GM12864 (cell line): Measurements from ENCODE around the gene PCID2.
"Not testable (repeated sequence)": the region's sequence is repeated elsewhere in the genome, so short reads cannot be mapped to it uniquely, and the experiment has no call there.

Experiments used
- DNase-seq: peaks from one replicate; pipeline ENCODE4 v3.0.0-alpha.2; 2011; ENCODE audit warnings: low read depth
- H3K4me3 ChIP-seq: 2 replicates; pipeline ENCODE4 v1.5.1; 2011; ENCODE audit warnings: mild to moderate bottlenecking, low read depth, low read length, control low read depth
- CTCF ChIP-seq: IDR thresholded peaks from 2 replicates; pipeline ENCODE4 v1.5.1; 2011; ENCODE audit warnings: low read depth, mild to moderate bottlenecking, moderate library complexity, low read length, control low read depth, inconsistent platforms; ENCODE audit errors: missing control alignments

PCID2 gene

GRCh38 chr13:113166681-113167080, 41.8 kb downstream of the PCID2 start:
- no peak for DNase-seq
- no peak overlapping the region for H3K4me3 ChIP-seq
- no peak for TF ChIP-seq CTCF

- H3K4me3 ChIP-seq, result no peak overlapping the region
- DNase-seq, result no peak
- TF ChIP-seq CTCF, result no peak
These were observed 42.2 kb downstream of the PCID2 start for GRCh38 chr13:113166266-113166665.

GRCh38 chr13:113164492-113164891, 44.0 kb downstream of the PCID2 start:
- no peak for DNase-seq
- no peak for TF ChIP-seq CTCF
- no peak overlapping the region for H3K4me3 ChIP-seq

- TF ChIP-seq CTCF, result no peak
- DNase-seq, result no peak
- no peak overlapping the region for H3K4me3 ChIP-seq
These were observed 45.4 kb downstream of the PCID2 start for GRCh38 chr13:113162783-113163685.

GRCh38 chr13:113161975-113162374, 46.5 kb downstream of the PCID2 start:
- DNase-seq, H3K4me3 ChIP-seq: not testable (repeated sequence)

GRCh38 chr13:113161433-113161832, 47.0 kb downstream of the PCID2 start:
- no peak for DNase-seq
- no peak for TF ChIP-seq CTCF
- H3K4me3 ChIP-seq, result no peak overlapping the region

GRCh38 chr13:113160983-113161382, 47.5 kb downstream of the PCID2 start:
- no peak for TF ChIP-seq CTCF
- DNase-seq, result no peak
- H3K4me3 ChIP-seq, result no peak overlapping the region
